Suprapubic skin (tissue), 3 donors: ENCODE measurements around the gene OR4F15.

ENCODE experiments used
- CTCF ChIP-seq, 2 donors: fragments of 200-600 bp in 1 of 2; fragments of 450-650 bp in 1 of 2; sonication (generic) in 1 of 2; IDR thresholded peaks; one replicate each; pipeline ENCODE4 v1.5.1; 2016 to 2019; ENCODE audit warnings: antibody characterized with exemption in 2 of 2, mild to moderate bottlenecking in 1 of 2, moderate library complexity in 1 of 2
- POLR2AphosphoS5 ChIP-seq, 3 donors: sonication (generic); formaldehyde crosslinking; IDR thresholded peaks; one replicate each; pipeline ENCODE4 v1.6.1; 2017; ENCODE audit warnings: antibody characterized with exemption in 3 of 3

GRCh38 chr15:101813803-101814534 lies 2.0 kb downstream of the OR4F15 start:
- no peak for TF ChIP-seq POLR2AphosphoS5 (IDR thresholded peaks at IDR 0.05)
- TF ChIP-seq CTCF (IDR thresholded peaks at IDR 0.05), result no peak
